Amniotic stem cell (primary cell): ENCODE measurements around the gene PTGES3L.

Experiments used
- DNase-seq: peaks from one replicate; lab custom pipeline; 2025; lab: John Stamatoyannopoulos, UW

Gene PTGES3L

DNA sequence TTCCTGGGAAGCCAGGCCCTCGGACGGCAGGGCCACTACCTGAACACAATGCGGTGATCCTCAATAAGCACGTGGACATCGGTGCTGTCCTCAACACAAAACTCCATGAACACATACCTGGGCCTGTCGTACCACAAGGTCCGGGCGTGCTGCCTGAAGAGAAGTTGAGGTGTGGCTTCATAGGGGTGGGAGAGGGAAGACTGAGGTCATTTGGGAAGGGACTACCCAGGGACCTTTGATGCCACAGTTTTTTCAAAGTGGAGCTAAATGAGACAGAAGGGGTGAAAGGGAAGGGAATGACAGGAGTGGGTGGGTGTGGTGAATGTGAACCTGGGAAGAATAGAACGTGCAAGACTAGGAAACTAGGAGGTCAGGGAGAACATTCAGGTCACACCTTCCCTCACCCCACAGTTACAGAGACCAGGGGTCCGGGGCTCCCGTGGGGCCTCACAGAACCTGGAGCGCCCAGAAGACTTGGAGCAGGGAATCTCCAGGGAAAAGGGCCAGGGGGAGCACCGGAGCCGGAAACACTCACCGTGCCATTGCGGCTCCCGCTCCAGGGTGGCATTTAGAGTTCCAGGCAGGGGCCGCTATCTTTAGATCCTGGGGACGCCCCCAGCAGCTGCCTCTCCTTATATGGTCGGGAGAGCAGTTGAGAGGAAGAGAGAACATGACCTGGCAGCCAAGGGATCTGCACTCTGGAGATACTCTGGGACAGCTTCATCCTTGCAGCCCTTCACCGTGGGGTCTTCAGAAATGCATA is at the start of gene PTGES3L:
PTGES3L (minus strand) TSS at position 570 of the 763 bp plus-strand sequence; CDS start at position 543, 27 bp downstream.
- peak; percentile 16 for DNase-seq

DNA sequence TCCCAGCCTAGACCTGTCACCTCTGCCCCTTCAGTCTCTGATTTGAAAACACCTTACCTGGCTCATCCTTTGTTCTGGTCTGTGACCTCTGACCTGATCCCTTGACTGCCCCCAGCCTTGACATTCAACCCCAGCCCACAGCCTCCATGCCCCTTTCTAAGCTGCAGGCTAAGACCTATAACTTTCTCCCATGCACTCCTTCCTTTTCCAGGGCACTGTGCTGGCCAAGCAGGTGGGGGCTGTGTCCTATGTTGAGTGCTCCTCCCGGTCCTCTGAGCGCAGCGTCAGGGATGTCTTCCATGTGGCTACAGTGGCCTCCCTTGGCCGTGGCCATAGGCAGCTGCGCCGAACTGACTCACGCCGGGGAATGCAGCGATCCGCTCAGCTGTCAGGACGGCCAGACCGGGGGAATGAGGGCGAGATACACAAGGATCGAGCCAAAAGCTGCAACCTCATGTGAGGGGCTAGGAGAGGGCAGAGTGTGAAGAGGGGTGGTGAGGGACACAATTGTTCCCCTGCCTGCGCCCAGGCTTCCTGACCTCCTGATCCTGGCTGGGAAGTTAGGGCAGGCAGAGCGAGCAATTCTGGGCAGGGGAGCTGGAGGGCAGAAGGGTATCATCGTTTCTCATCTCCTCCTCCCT is 48.5 kb upstream of the PTGES3L start:
- DNase-seq = no peak

DNA sequence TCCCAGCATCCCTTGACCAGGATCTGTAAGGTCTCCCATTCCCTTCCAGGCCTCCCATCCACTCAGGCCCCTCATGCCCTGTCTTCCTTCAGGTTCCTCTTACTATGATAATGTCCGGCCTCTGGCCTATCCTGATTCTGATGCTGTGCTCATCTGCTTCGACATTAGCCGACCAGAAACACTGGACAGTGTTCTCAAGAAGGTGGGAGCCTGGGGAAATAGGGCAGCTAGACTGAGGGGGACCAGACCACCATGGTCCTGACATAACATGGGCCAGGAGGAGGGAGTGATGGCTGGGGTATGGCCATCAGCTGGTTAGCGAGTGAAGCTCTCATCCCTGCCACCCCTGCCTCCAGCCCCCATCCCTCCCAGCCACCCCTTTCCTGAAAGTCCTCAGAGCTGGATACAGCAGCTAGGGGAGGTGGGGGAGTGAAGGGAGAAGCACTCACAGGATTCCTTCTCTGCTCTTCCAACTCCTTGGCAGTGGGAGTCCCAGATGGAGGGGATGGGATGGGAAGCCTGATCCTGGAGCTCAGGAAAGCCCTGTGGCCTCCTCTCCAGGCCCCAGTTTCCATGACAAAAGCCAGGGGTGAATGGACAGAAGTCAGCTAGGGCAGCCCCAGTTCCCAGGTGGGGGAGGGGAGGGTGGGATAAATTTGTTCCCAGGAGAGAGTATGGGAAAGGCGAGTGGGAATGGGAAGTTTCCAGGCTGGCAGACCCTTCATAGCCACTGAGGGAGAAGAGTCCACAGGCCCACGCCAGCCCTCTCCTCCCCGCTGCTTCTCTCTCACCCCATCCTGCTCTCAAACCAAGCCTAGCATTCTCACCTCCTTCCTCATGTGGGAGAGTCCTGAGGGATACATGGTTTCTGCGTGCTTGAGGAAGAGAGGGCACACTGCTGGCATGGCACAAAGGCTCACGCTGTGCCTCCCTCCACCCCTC is 47.5 kb upstream of the PTGES3L start:
- DNase-seq = no peak

DNA sequence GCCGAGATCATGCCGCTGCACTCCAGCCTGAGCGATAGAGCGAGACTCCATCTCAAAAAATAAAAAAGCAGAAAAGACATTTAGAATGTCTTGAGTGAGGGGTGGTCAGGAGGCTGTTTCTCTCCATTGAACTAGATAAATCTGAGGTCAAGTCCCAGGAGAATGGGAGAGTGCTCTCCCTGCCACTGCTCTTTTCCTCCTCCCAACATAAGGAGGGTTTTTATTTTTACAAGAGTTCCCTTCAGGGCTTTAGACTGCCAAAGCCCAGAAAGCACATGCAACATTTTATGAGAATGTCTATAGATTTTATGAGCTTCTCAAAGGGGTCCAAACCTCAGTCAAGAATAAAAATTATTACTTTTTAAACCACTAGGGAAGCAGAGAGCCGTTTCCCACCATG is 46.7 kb upstream of the PTGES3L start:
- DNase-seq = no peak

DNA sequence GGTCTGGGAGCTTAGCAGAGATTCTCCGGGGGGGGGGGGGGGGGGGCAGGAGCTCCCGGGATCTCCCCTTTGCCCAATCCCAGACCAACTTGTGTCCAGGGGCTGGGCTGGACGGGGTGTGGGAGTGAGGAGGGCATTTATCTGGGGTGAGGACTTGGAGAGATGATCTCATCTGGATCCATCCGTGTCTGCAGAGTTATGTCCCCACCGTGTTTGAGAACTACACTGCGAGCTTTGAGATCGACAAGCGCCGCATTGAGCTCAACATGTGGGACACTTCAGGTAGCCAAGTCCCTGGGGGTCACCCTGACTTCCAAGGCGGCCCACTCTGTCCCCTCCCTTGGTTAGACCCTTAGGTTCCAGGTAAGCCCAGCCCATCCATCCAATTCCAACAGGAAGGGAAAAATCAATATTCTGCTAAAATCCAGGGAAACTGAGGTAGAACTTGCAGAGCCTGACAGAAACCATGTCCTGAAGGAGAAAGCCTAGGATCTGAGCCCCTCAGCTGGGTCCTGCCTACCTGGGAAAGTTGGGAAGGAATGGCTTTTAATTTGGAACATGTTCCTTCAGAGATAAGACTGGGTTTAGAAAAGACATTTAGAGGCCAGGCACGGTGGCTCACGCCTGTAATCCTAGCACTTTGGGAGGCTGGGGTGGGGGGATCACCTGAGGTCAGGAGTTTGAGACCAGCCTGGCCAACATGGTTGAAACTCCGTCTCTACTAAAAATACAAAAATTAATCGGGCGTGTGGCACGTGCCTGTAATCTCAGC is 46.1 kb upstream of the PTGES3L start:
- no peak for DNase-seq

DNA sequence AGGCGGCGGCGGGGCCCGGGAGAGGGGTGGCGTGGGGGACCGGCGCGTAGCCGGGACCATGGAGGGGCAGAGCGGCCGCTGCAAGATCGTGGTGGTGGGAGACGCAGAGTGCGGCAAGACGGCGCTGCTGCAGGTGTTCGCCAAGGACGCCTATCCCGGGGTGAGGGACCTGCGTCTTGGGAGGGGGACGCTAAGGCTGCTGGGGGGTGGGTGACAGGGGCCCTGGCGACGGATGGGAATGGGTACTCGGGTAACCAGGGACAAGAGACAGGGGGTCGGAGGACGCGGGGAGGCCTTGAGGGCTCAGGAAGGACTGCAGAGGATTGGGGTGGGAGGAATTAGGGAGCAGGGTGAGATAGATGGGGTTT is 45.4 kb upstream of the PTGES3L start:
- no peak for DNase-seq

DNA sequence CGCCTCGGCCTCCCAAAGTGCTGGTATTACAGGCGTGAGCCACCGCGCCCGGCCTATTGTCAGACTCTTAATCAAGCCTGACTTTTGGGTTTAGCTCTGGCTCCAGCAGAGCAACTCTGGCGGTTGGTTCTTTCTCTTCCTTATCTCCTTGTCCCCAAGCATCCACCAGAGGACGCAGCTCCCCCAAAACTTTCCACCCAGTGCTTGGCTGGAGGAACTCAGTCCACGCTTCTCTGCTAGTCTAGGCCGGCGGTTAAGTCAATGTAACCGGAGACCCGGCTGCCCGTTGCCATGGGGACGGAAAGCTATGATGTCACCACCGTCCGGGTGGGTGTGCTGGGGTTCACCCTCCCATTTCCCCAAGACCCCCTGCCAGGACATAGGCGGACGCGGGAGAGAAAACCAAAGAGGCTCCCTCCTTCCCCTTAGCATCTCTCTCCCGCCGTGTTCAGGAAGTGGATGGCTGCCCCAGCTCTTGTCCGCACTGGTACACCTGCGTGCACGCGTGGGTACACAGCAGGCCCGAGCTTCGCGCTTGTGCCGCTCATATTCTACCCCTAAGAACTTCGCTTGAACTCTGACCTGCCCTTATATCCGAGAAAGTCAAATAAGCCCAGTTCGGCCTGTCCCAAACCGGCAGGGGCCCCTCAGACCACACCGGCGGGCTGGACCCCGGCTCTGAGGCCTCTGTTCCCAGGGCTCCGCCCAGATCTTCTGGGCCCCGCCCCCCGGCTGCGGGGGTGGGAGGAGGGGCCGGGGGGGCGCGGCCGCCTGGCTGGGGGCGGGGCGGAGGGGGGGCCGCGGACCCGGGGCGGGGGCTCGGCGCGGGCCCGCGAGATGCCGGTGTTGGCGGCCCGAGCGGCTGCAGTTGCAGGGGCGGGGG is 44.8 kb upstream of the PTGES3L start, which contains the start of gene RND2:
RND2 (plus strand) TSS at position 825 of the 883 bp plus-strand sequence. CDS start 117 bp downstream, outside the sequence.
- DNase-seq = peak; percentile 93

DNA sequence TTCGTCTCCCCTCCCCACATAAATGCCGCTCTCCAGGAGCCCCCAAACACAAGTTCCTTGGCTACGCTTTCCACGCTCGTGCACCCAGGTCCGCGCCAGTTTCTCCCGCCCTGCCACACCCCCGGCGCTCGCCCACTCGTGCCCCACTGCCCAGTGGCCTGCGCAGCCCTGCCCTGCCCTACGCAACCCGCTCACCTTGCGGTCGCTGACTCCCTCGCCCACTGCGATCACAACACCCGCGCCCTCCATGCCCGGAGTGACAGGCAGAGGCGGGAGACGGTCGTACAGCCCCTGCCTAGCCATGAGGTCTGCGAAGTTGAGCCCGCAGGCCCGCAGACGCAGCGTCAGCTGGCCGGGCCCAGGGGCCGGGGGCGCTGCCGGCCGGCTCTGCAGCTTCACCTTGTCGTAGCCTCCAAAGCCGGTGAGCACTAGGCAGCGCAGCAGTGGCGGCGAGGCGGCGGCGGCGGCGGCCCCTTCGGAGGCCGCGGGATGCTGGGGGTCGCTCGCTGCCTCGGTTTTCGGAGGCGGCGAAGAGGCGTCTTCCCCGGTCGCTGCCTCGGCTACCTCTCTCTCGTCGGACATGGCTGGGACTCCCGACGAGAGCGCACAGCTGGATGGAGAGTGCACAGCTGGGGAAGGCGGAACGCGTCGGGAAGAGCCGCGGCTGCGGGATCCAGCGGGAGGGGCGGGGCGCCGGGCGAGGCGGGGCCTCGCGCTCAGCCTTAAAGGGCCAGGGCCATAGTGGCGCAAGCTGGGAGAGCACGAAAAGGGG is 42.0 kb upstream of the PTGES3L start, which contains the start of gene VAT1:
VAT1 (minus strand) TSS at position 645 of the 772 bp plus-strand sequence; CDS start at position 582, 63 bp downstream.
- peak; percentile 43 for DNase-seq

DNA sequence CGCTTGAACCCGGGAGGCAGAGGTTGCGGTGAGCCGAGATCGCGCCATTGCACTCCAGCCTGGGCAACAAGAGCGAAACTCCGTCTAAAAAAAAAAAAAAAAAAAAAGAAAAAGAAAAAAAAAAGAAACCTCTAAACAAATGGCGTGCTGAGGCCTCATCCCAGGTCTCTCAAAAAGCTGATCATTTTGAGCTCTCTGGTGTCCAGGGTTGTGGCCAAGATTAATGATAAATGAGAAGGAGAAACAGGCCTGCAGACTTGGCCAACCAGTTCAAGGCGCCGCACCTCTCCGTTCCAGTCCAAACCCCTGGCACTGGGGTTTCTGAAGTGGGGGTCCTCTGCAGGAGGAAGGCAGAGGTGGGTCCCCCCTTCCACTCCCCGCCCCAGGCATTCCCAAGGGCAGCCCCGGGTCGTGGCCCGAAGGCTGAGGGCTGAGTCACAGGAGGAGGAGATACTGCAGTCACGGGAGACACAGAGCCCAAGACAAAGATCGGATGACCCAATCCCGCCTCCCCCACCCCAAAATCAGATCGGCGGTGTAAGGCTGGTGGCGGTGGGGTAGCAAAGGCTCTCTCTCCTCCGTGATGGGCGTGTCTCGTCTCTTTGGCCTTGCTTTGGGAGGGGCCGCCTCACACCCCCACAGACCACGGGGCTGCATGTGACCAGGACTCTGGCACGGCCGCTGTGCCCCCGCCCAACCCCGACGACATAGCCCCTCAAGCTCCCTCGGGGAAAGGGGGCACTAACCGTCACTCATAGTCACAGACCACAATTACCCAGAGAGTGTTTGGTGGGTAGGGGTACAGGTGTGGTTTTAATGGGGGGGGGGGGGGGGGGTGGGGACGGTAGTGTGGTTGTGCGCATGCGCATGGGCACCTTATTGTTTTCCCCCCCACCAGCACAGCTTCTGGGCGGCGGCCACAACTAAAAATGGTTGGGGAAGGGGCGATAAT is 41.2 kb upstream of the PTGES3L start:
- DNase-seq = peak; percentile 43

DNA sequence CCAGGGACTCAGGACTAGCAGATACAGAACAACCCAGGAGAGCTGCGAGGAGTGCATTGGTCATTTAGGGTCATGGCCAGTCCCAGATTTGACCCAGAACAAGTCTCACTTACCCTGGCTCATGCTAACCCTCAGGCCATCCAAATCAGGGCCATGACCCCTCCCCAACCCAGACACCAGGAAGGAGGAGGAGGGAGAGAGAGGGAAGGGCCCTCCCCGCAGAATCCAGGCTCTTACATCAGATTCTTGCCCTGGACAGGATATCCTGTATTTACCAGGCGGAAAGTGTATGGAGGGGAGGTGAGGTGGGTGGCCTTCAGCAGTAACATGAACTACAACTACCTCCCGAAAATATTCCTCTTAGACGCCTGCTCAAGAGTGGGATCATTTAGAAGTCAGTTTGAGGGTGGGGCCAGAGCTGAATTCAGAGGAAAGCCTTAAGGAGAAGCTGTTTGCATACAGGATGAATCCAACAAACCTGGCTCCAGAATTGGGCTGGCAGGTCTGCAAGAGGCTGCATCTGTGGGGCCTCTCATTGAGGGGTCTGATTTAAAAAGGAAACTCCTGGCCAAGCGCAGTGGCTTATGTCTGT is 40.2 kb upstream of the PTGES3L start:
- DNase-seq = no peak

DNA sequence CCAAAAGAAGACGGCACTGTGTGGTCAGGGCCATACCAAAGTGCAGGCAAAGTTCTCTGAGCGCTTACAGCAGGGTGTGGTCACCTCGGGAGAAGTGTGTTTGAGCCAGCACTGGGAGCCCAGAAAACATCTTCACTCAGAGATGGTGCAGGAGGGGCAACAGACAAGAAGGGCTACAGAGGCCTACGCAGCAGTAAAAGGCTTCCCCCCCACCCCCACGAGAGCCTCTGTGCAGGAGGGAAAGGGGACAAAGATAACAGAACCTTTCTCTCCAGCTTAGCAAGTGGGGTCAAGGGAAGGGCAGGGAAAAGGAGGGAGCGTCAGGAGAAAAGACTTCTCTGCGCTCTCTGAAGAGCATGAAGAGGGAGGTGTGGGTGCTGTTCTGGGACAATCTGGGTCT is 39.5 kb upstream of the PTGES3L start:
- no peak for DNase-seq

DNA sequence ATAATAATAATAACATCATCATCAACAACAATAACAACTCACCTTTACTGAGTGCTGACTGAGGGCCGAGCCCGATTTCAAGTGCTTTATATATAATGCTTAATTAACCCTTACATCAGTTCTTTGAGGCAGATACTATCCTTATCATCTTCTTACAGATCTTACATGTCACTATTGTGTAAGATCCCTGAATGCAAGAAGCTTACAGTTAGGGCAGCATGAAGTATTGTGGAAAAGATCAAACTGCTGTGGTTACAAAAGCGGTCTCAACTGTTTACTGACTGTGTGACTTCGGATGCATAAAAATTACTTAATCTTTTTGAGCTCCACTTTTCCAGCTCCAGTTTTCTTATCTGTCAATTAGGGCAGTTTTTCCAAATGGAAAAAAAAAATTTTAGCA is 39.1 kb upstream of the PTGES3L start:
- no peak for DNase-seq

DNA sequence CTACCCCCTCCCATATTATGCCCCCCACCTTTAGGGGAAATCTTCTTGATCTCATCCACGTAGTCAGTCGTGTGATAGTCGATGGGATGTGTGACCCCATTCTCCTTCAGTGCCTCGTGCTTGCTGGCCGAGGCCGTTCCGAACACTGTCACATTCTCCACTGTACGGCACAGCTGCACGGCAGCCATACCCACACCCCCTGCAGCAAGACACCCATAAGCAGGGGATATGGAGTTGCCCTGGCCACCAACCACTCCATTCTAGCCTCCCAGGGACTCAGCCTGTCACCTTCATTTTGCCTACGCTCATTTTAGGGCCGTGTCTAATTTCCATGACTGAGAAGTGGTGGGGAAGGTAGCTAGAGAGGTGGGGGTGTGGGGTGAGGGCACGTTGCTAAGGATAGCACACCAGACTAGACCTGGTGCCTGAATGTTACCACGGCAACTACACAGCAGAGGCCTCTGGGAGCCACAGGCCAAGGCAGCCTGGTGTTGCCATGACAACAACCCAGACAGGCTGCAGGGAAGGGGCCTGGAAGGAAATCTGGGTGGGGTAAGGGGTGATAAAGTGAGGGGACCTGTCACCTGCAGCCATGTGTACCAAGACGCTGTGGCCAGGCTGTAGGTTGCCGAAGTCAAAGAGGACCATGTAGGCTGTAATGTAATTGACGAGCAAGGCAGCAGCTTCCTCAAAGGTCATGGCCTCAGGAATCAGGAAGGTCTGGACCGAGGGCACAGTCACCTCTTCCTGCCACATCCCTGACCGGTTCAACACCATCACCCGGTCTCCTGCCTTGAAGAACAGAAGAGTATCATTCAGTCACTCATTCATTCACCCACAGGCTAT is 38.4 kb upstream of the PTGES3L start:
- no peak for DNase-seq

DNA sequence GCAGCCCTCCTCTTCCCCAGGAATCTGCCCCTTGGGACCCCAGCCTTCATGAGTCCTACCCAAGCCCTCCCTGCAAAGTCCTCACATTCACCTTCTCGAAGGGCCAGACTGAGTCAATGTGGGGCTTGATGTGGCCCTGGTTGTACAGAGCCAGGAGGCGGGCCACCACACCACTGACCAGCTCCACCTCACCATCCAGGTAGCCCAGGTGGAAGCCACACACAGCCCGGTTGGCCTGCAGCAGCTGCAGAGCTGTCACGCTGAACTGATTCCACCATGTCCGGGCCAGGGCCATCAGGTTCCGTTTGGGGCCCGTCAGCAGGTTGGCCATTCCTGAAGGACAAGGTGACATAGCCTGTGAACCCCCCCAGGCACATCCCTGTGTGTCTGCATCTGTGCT is 36.3 kb upstream of the PTGES3L start:
- no peak for DNase-seq

DNA sequence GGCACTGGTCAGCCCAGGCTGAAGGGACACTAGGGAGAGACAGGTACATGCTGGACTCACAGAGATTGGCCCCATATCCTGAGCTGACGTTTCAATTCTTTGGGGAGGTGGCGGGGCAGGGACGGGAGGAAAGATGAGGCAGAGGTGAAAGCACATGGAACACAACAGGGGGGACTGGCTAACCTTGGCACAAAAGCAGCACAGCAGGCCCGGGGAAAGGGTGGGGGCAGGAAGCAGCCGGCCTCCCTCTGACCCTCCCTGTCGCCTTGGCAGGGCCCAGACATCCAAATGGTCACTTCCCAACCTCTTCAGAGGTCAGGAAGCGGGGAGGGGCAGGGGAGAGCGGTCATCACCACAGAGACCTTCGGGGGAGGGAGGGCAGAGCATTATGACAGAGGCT is 35.7 kb upstream of the PTGES3L start:
- no peak for DNase-seq

DNA sequence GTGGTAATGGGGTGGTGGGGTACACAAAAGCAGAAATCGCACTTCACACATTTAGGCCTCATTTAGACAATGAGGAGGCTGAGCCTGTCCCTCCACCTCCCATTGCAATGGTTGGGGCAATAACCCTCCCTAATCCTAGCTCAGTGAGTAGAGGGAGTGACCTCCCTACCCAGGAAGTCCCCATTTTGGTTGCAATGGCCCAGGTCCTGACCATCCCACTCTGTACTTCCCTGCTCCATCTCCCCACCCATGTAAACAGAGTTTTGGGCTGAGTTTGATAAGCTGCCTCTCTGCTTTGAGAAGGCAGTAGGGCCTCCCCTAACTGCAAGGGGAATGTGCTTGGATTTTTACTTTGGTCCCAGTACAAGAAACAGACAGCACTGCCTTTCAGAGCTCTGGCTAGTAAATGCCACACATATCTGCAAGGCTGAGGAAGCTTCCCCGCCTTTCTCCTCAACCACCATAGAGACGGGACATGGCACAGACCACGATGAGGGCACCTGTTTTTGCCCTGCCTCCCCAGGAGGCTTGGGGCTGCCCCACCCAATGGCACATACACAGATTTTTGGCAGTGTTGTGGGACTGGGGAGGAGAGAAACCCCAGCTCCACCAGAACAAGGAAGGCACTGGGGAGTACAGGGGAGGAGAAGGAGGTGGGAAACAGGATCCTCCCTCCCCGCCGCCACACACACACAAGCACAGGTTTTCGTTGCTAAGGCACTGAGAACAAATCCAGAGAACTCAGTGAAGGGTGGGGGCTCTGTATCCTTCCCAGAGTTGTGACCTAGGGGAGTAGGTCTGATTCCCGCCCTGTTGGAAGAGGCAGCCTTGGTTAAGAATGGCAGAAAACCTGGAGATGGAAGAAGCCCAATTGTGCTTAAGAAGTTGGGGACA is 35.0 kb upstream of the PTGES3L start:
- no peak for DNase-seq
